Activated CD4-positive, alpha-beta T cell treated with anti-CD3 and anti-CD28 coated beads, Interleukin-2, Interleukin-4, amounts not matched to agents 100 ng/mL and 50 ng/mL, durations not matched to agents 16 hours and 8 hours (primary cell): ENCODE measurements around the gene TMC8.
"Not testable (repeated sequence)": the region's sequence is repeated elsewhere in the genome, so short reads cannot be mapped to it uniquely, and the experiment has no call there.

Source experiments
- DNase-seq: peaks from one replicate; pipeline ENCODE4 v3.0.0-alpha.2; 2020; ENCODE audit warnings: low spot score

Gene TMC8

DNA sequence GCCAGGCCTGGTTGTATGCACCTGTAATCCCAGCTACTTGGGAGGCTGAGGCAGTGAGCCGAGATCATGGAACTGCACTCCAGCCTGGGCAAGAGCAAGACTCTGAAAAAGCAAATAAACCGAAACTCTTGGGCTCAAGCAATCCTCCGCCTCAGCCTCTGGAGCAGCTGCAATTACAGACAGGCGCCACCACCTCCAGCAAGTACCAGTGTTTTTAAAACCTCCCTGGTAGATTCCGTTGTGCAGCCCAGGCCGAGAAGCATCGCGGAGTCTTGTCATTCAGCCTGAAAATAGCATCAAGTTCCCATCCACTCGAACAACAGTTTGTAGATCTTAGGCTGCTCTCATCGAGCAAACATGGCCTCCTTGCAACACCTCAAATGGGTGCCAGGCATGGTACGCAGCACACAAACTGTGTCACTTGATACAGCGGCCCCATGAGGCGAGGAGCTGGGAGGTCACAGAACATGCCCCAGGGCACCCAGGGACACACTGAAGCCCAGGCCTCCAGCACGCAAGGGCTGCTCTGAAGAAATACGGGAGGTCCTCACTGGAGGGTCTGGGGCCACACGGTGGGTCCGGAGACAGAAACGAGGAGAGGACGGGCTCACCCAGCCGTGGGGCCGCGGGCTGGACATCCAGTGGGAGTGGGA lies 20.1 kb upstream of the TMC8 start:
- no peak for DNase-seq

DNA sequence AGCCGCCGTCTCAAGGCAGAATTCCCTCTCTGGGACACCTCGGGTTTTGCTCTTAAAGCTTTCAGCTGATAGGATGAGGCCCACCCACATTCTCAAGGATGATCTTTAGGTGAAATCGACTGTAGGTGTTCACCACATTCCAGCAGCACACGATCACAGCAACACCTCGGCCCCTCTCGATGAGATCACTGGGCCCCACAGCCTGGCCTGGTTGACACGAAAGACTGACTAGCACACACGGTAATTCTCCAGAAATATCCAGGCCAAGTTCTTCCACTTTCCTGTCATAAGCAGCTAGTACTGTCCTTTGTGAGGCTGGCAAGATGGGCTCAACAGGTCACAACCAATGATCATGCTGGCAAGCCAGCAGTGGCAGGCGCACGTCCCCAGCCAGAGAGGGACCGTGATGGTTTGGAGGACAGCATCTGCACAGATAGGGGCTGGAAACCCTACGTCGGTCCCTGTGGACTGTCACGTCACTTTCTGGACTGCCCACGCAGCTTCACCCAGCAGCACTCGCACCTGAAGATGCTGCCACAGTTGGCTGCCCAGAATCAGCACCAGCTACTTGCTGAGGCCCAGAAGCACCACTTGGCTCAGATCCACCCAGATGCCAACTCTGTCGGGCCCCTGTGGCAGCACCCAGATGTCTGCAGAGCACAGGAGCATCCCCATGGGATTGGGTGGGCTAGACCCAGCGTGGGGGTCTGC lies 19.4 kb upstream of the TMC8 start:
- DNase-seq, result no peak

DNA sequence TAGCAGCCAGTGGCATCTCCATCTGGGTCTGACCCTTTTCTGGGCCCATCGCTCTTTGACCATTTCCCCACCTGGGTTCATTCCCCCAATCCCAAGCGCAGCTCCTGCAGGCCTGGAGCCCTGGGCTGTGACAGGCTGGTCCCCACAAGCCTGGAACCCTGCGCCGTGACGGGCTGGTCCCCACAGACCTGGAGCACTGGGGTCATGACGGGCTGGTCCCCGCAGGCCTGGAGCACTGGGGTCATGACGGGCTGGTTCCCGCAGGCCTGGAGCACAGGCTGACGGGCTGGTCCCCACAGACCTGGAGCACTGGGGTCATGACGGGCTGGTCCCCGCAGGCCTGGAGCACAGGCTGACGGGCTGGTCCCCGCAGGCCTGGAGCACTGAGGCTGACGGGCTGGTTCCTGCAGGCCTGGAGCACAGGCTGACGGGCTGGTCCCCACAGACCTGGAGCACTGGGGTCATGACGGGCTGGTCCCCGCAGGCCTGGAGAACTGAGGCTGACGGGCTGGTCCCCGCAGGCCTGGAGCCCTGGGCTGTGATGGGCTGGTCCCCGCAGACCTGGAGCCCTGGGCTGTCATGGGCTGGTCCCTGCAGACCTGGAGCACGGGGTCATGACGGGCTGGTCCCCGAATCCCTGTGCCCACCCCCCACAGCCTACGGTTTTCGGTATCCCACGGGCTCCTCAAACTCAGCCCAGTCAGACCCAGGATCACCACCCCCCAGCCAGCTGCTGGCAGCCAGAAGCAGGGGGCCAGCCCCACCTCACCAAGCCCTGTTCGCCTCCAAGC lies 18.6 kb upstream of the TMC8 start:
- no peak for DNase-seq

DNA sequence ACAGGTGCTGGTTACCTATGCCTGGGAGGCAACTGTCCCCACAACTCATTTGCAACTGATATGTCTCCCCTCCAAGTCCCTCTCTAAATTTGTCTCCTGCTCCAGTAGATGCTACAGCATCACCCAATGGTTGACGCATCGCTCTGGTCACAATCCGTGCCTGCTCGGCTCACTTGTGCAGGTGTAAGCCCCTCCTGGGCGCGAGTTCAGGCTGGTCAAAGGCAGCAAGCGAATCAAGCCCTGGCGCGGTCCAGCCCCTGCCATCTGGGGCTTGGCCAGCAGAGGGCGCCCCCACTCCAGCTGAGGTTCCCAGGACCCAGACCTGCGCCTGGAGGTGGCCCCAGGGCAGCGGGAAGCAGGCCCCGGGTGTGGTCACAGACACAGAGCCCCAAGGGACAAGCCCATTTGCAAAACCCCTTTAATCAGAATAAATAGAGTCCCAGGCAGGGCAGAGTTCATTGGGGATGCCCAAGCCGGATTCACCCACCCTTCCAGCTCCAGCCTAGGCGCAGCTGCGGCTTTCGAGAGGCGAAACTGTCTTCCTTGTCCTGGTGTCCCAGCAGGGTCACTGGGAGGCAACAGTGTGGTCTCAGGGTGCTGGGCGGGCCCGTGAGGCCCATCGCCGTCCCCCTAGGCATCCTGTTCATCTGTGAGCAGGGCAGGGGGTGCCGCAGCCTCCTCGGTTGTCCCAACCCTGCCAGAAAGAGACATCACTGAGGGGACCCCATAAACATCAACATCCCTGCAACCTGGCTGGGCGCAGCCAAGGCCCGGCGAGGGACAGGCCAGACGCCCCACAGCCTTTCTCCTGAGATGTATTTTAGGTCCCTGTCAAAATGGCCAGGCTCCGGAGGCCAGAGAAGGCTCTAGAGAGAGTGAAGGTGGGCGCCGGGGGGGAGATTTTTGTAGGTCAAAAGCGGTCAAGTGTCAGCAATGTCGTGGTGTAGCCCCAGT lies 17.8 kb upstream of the TMC8 start:
- DNase-seq, result peak; percentile 77

DNA sequence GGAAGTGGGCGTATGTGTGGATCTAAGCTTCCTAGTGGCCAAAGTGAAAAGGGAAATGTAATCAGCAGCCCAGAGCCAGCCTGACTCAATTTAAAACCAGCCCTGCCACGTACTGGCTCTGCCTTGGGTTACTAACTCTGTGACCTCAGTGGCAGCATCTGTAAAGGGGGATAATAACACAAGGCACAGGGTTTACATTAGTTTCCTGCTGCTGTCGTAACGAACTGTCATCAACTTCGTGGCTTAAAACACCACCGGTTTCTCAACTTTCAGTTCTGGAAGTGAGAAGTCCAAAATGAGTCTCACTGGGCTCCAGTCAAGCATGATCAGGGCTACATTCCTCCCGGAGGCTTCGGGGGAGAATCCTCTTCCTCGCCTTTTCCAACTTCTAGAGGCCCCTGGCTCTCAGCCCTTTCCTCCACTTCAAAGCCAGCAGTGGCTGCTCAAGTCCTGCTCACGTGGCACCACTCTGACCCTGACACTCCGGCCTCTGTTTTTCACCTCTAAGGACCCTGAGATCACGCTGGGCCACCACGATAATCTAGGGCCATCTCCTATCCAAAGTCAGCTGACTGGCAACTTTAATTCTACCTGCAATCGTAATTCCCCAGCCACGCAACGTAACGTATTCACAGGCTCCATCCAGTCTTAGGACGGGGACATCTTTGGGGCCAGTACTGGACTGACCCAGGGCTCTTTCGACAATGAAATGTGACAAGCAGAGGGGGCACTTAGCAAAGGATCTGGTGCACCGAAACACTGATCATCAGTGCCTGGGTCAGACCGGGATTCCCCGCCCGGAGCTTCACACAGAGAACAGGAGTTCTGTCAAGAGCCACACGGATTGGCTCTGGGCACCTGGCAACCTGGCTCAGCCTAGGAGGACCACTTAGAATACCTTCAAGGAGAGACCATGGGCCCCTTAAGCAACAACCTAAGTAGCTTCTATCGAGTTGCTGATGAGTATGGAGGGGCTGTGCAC lies 16.5 kb upstream of the TMC8 start:
- peak; percentile 80 for DNase-seq

DNA sequence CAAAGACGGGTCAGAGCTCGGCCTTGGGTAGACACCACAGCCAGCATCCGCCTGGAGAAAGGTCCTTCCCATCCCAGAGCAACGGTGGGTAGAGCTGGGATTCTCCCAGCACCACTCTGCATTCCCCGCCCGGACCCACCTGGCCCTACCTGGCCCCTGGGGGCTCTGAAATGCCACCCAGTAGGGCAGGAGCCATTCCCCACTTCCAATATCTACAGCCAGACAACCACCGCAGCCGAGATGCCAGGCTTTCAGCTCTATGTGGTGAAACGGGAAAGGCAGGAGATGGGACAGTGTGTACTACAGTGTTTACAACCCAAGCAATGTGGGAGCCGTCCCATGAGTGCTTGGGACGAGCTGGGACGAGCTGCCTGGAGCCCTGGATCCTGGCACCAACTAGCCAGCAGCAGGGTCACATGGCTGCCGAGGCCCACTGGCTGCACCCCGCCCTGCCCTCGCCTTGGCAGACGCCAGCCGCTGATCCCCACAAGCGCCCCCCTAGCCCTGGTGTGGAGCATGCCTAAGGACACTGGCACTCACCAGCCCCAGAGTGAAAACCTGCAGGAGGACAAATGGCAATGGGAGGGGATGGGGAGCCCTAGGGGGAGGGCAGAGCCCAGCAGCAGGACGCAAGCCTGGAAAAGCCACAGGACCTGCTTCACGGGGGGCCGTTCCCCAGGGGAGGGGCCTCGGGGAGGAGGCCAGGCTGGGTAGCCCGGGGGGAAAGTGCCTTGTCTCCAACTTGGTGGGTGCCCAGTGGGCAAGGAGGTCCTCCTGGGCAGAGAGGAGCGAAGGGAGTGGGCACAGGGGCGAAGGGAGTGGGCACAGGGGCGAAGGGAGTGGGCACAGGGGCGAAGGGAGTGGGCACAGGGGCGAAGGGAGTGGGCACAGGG lies 15.5 kb upstream of the TMC8 start:
- no peak for DNase-seq

DNA sequence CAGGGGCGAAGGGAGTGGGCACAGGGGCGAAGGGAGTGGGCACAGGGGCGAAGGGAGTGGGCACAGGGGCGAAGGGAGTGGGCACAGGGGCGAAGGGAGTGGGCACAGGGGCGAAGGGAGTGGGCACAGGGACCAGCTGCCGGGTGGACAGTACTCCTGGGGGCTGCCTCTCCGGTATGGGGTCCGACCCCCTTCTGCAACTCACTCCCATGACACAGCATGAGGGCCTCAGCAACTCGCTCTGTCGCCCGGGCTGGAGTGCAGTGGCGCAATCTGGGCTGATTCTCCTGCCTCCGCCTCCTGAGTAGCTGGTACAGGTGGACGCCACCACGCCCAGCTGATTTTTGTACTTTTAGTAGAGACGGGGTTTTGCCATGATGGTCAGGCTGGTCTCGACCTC lies 14.8 kb upstream of the TMC8 start:
- not testable (repeated sequence) for DNase-seq

DNA sequence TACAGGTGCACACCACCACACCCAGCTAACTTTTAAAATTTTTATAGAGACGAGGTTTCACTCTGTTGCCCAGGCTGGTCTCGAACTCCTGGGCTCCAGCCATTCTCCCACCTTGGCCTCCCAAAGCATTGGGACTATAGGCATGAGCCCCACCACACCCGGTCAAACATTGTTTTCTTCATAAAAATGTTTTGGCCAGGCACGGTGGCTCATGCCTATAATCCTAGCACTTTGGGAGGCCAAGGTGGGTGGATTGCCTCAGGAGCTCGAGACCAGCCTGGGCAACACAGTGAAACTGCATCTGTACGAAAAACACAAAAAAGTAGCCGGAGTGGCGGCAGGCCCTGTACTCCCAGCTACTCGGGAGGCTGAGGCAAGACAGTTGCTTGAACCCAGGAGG lies 14.2 kb upstream of the TMC8 start:
- no peak for DNase-seq

DNA sequence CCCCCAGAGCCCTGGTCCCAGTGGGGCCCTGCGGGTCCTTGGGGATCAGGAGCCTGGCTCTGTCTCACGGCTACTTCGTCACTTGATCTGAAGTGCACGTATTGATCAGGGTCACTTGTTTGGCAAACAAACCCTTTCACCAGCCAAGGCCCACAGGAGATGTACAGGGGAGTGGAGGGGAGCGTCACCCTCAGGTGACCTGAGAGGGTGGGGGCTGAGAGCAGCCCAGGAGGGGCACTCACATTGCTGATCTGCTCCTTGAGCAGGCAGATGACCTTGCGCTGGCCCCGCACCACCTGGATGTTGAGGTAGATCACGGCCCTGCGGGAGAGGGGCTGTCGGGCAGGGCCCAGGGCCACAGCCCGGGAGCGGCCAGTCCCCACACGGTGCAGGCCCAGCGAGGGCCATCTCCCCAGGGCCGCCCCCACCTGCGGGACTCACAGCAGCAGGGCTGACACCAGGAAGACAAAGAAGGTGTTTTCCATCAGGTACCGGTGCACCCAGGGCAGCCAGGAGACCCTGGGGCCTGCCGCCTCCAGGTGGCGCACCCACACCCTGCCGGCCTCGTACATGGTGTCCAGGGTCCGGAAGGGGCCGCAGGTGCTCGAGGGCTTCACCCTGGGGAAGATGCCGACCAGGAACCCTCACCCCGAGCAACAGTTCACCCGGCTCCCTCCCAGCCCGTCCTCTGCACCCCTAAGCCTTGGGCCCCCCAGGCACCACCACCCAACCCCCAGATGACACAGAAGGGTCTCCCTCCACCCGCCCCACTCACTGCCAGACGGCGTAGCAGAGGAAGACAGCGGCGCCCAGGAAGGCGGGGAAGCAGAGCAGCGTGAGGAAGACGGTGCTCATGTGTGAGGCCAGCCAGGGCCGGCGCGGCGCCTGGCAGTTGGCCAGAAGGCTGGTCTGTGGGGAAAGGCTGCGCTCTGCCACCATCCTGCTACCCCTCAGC lies 13.3 kb upstream of the TMC8 start:
- no peak for DNase-seq

DNA sequence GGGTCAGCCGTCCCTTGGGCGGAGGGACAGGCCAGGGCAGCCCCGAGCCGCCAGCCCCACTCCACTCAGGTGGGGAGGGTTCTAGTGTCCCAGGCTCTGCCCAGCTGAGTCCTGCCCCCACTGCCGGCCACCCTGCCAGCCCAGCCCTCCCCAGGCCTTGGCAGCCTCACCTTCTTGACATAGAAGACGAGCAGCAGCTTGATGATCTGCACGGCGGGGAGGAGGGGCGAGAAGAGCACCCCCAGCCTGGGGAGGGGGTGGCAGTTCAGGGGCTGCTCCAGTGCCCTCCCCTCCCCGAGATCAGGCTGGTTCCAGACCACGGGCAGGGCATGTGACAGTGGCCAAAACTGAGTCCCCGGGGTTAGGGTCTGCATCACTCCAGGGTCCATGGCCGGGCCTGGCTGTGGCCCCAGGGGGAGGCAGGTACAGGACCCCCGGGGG lies 11.8 kb upstream of the TMC8 start:
- DNase-seq, result no peak

DNA sequence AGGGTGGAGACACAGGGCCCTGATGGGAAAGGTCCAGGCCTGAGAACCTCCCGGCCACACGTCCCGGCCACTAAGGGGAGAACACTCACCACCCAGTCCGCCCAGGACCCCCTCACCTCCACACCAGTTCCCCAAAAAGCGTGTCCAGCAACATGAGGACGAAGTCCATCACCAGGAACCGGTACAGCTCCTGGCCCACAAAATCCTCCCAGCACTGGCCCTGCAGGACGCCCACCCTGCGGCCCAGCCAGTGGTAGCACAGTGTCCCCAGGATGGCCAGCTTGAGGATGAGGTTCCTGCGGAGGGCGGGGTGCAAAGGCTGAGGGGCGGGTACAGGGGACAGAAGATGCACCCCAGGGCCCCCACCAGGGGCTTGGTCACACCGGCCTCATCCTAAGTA lies 10.0 kb upstream of the TMC8 start:
- DNase-seq, result no peak

DNA sequence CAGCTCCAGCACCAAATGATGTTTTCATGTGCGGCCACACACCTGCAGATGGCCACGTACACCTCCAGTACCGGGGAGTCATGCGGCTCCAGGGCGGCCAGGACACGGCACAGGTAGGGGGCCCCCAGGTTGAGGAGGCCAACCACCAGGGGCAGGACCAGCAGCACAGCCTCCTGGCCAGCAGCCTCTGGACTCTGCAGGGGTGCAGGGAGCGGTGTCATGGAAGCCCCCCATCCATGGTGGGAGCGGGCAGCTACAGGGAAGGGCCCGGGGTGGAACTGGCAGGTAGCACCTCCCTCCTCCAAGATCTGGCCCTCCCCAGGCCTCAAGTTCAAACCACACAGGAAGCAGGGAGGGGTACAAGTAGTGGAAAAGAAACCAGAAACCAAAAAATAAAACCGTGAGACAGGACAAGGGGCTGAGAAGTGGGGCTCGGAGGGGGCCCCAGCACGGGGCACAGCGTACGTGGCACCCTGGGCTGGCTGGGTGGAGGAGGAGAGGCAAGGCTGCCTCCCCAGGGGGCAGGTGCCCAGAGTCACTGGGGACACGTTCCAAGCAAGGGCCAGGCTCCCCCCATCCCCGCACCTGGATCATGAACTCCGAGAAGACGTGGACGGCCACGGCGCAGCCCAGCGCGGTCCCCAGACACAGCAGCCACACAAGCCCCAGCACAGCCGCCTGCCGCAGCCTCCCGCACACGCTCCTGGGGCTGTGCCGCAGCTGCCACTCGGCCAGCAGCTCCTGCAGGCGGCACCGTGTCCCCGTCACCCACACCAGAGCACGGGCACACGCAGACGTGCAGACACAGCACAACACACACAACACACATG lies 9.4 kb upstream of the TMC8 start:
- peak; percentile 71 for DNase-seq

DNA sequence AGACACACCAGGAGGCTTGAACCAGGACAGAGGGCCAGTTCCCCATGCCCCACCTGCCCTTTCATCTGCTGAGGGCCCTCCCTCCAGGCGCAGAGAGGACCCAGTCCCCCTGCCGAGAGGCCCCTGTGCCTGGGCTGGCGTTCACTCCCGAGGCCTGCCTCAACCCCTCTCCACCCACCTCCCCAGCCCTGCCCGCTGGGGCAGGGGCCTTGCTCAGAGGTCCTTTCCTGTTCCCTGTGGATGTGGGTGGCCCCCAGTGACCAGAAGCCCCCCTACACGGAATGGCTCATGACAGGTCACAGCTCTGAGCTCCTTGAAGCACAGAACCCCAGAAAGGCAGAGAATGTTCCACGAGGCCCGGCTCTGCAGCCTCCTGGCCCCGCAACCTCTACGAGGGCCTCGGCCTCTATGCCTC lies 8.8 kb upstream of the TMC8 start:
- DNase-seq, result no peak

DNA sequence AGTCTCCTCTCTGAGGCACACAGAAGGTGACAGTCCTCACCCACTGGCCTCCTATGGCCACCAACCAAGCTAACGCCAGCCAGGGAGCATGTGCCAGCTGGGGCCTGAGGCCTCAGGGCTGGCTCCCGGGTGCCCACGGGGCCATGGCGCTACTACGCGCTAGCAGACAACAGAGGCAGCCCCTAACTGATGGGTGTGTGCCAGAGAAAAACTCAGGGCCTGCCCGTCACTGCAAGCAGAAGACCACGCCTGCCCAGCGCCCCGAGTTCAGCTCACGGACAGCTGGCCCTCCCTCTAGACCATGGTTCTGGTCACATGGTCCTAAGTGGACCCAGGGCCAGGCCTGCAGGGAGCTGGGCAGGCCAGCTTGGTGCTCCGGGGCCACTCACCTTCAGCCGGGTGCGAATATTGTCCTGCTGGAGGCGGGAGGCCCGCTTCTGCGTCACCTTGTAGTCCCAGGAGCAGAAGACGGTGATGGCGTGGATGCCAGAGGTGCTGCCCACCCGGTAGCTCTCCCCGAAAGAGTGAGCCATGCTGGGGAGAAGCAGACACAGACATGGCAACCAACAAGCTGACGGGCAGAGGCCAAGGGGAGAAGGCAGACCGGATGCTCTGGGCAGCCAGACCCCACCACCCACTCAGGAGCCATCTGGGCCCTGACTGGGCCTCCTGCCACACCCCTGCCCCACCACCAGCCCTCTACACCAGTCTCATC lies 8.2 kb upstream of the TMC8 start:
- DNase-seq, result no peak

DNA sequence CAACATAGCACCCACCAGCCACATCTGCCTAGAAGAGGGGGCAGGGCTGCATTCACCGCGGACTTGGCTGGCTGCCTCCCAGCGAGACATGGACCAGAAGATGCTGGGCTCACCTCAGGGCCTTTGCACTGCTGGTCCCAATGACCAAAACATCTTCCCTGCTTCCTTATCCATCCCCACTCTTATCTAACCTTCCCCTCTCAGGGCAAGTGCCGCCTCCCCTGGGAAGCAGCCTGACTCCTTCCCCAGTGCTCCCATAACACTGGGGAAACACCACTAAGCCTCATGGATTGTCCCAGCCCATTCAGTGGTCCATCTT lies 7.7 kb upstream of the TMC8 start:
- DNase-seq, result no peak

DNA sequence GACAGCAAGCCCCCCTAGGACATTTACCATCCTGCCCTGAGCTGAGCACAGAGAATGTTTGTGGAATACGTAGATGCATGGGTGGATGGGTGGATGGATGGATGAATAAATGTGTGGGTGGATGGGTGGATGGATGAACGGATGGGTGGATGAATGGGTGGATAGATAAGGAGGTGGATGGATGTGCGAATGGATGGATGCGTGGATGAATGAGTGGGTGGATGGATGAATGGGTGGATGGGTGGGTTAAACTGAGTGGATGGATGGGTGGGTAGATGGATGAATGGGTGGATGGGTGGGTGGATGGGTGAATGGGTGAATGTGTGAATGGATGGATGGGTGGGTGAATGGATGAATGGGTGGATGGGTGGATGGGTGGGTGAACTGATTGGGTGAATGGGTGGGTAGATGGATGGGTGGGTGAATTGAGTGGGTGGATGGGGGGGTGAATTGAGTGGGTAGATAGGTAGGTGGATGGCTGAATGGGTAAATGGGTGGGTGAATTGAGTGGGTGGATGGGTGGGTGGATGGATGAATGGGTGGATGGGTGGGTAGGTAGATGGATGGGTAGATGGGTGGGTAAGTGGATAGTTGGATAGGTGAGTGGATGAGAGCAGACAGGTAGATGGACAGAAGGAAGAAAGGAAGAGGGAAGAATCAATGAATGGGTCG lies 7.2 kb upstream of the TMC8 start:
- DNase-seq, result no peak
